Panc1 (cell line): ENCODE results near the gene CEP63. TPM values are rescaled to one million over a fixed set of nuclear protein-coding genes. Genes with fewer than 3 reads are reported as not detected.

Experiments used
- ATAC-seq: fragments of 200-7000 bp; cut with Tn5 transposase; 2 replicates; pipeline ENCODE4 v1.9.1; 2020; ENCODE audit warnings: mild to moderate bottlenecking, moderate library complexity
- BruUV-seq: library from RNA; stranded (reverse); fragments of 400-500 nt; replicated peaks from 2 replicates; lab custom pipeline; 2021; lab: Mats Ljungman, UMichigan
- CTCF ChIA-PET: fragments of 300-600 bp; sonication (Branson Sonifier 250); formaldehyde crosslinking; loops from one replicate; lab custom pipeline; 2022; ENCODE audit warnings: antibody characterized with exemption; lab: Charles Lee
- POLR2A ChIA-PET: fragments of 300-600 bp; sonication (Branson Sonifier 250); formaldehyde crosslinking; loops from one replicate; lab custom pipeline; 2022; ENCODE audit warnings: antibody characterized with exemption; lab: Charles Lee
- DNase-seq: peaks from one replicate; pipeline ENCODE4 v3.0.0-alpha.2; 2010; ENCODE audit warnings: low read depth, low spot score
- H3K27ac ChIP-seq: 2 replicates; pipeline ENCODE4 v1.5.1; 2011; ENCODE audit warnings: mild to moderate bottlenecking, low read length, inconsistent platforms
- H3K27me3 ChIP-seq: fragments of 200-500 bp; sonication (Bioruptor generic); 2 replicates; pipeline ENCODE4 v1.6.0; 2014; ENCODE audit warnings: low read length, inconsistent platforms; ENCODE audit not compliant: control insufficient read depth, insufficient read depth
- H3K36me3 ChIP-seq: fragments of 200-500 bp; sonication (Bioruptor generic); 2 replicates; pipeline ENCODE4 v1.5.1; 2014; ENCODE audit warnings: inconsistent platforms, mild to moderate bottlenecking, low read length, moderate library complexity; ENCODE audit not compliant: control insufficient read depth, insufficient read depth
- H3K4me1 ChIP-seq: 2 replicates; pipeline ENCODE4 v1.5.1; 2011; ENCODE audit warnings: inconsistent platforms, mild to moderate bottlenecking, low read length, moderate library complexity; ENCODE audit not compliant: control insufficient read depth, insufficient read depth
- H3K4me3 ChIP-seq, 2 experiments: 2 replicates each; pipeline ENCODE4 v1.5.1; 2011 to 2012; ENCODE audit warnings: low read depth in 2 of 2, low read length in 2 of 2, mild to moderate bottlenecking in 2 of 2, inconsistent platforms in 1 of 2, moderate library complexity in 1 of 2
- H3K9me3 ChIP-seq: fragments of 200-500 bp; sonication (Bioruptor generic); 2 replicates; pipeline ENCODE4 v1.5.1; 2014; ENCODE audit warnings: low read depth, mild to moderate bottlenecking, inconsistent platforms, low read length, moderate library complexity; ENCODE audit not compliant: control insufficient read depth, insufficient read depth
- POLR2AphosphoS5 ChIP-seq: IDR thresholded peaks from 2 replicates; pipeline ENCODE4 v1.6.1; 2012; ENCODE audit warnings: mild to moderate bottlenecking, low read depth, low read length, moderate library complexity
- SIN3A ChIP-seq: IDR thresholded peaks from 2 replicates; pipeline ENCODE4 v1.6.1; 2012; ENCODE audit warnings: low read depth, mild to moderate bottlenecking, low read length, moderate library complexity, borderline replicate concordance; ENCODE audit not compliant: insufficient read depth
- TCF7L2 ChIP-seq: IDR thresholded peaks from 2 replicates; pipeline ENCODE4 v1.6.1; 2011; ENCODE audit warnings: mild to moderate bottlenecking, low read depth, low read length, inconsistent platforms
- in situ Hi-C: cut with HindIII; loops from 2 replicates; pipeline ENCODE4 v1.10.0; 2016; ENCODE audit warnings: low sequenced_read_pairs, low pct_unique_long_range_greater_than_20kb
- intact Hi-C: fragments of 100-400 bp; cut with micrococcal nuclease; formaldehyde crosslinking; loops from one replicate; pipeline ENCODE4 v1.10.0; 2022; ENCODE audit not compliant: unreplicated experiment
- total RNA-seq: library from RNA; stranded (reverse); gene quantifications from one replicate; pipeline ENCODE4 v1.2.1, GENCODE V29; 2021; ENCODE audit not compliant: unreplicated experiment
- TF ChIP-seq, protein P1 (sequence below), 2 experiments: IDR thresholded peaks; 2 replicates each; pipeline ENCODE4 v1.6.1; 2011 to 2012; ENCODE audit warnings: low read depth in 2 of 2, control low read depth in 1 of 2, low read length in 1 of 2, mild to moderate bottlenecking in 1 of 2, moderate library complexity in 1 of 2; ENCODE audit not compliant: insufficient read depth in 1 of 2
- TF ChIP-seq, protein P2 (sequence below): fragments of 450-650 bp; IDR thresholded peaks from 2 replicates; pipeline ENCODE4 v1.5.1; 2017; ENCODE audit warnings: mild to moderate bottlenecking

CEP63 gene
- total RNA-seq, 1 experiment from 2014 or later = 30.5 TPM

DNA sequence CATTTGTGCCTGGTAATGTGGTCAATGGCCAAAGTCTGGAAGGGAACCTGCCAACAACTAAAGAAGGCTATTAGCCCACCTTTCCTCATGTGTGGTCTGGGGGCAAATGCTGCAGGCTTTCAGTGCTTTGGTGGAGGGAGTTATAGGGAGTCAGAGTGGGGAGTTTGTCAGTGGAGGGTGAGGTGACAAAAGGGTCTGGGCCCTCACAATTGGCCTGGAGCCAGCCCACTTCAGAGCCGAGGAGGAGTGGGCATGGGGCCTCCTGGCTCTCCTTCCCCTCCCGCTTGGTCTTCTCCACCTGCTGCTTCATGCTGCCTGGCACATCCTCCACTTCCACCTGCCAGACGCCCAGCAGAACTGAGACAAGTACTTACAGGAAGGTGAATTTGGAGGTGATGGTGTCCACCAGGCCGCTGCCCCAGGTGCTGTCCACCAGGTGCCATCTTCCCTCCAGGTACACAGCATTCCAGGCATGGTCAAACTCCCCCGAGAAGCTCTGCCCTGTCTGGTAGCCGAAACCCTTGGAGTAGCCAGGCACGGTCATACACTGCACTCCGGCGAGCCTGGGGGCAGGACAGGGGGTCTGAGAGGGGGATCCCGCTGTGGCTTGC, 124.1 kb downstream of the CEP63 start:
- no peak overlapping the region for H3K4me3 ChIP-seq
- in situ Hi-C loops (no loop called here), intact Hi-C loops (loop anchor here (10.0 kb wide), 1 partner anchor 895 kb away; no protein-coding TSS in a partner anchor)
- BruUV-seq = no TSS peak
- no peaks in the 10 kb centered on the region for H3K4me1 ChIP-seq
- DNase-seq (no peak), ATAC-seq (no peak)
- ChIA-PET POLR2A (no interaction called here), CTCF (no interaction called here)
- peaks cover 3% of the 10 kb centered on the region for H3K27me3 ChIP-seq
- TF ChIP-seq, protein P1, sequence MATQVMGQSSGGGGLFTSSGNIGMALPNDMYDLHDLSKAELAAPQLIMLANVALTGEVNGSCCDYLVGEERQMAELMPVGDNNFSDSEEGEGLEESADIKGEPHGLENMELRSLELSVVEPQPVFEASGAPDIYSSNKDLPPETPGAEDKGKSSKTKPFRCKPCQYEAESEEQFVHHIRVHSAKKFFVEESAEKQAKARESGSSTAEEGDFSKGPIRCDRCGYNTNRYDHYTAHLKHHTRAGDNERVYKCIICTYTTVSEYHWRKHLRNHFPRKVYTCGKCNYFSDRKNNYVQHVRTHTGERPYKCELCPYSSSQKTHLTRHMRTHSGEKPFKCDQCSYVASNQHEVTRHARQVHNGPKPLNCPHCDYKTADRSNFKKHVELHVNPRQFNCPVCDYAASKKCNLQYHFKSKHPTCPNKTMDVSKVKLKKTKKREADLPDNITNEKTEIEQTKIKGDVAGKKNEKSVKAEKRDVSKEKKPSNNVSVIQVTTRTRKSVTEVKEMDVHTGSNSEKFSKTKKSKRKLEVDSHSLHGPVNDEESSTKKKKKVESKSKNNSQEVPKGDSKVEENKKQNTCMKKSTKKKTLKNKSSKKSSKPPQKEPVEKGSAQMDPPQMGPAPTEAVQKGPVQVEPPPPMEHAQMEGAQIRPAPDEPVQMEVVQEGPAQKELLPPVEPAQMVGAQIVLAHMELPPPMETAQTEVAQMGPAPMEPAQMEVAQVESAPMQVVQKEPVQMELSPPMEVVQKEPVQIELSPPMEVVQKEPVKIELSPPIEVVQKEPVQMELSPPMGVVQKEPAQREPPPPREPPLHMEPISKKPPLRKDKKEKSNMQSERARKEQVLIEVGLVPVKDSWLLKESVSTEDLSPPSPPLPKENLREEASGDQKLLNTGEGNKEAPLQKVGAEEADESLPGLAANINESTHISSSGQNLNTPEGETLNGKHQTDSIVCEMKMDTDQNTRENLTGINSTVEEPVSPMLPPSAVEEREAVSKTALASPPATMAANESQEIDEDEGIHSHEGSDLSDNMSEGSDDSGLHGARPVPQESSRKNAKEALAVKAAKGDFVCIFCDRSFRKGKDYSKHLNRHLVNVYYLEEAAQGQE (IDR thresholded peaks at IDR 0.05; ENCODE audit: insufficient read depth in 1 of 2, low read depth in 2 of 2, low read length in 1 of 2) = no peak
- TF ChIP-seq, protein P2, sequence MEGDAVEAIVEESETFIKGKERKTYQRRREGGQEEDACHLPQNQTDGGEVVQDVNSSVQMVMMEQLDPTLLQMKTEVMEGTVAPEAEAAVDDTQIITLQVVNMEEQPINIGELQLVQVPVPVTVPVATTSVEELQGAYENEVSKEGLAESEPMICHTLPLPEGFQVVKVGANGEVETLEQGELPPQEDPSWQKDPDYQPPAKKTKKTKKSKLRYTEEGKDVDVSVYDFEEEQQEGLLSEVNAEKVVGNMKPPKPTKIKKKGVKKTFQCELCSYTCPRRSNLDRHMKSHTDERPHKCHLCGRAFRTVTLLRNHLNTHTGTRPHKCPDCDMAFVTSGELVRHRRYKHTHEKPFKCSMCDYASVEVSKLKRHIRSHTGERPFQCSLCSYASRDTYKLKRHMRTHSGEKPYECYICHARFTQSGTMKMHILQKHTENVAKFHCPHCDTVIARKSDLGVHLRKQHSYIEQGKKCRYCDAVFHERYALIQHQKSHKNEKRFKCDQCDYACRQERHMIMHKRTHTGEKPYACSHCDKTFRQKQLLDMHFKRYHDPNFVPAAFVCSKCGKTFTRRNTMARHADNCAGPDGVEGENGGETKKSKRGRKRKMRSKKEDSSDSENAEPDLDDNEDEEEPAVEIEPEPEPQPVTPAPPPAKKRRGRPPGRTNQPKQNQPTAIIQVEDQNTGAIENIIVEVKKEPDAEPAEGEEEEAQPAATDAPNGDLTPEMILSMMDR = no peak
- TF ChIP-seq POLR2AphosphoS5 (no peak), SIN3A (no peak), TCF7L2 (no peak)
- H3K9me3 ChIP-seq = no peaks in the 10 kb centered on the region
- H3K36me3 ChIP-seq = no peaks in the 10 kb centered on the region
- H3K27ac ChIP-seq = no peak overlapping the region

DNA sequence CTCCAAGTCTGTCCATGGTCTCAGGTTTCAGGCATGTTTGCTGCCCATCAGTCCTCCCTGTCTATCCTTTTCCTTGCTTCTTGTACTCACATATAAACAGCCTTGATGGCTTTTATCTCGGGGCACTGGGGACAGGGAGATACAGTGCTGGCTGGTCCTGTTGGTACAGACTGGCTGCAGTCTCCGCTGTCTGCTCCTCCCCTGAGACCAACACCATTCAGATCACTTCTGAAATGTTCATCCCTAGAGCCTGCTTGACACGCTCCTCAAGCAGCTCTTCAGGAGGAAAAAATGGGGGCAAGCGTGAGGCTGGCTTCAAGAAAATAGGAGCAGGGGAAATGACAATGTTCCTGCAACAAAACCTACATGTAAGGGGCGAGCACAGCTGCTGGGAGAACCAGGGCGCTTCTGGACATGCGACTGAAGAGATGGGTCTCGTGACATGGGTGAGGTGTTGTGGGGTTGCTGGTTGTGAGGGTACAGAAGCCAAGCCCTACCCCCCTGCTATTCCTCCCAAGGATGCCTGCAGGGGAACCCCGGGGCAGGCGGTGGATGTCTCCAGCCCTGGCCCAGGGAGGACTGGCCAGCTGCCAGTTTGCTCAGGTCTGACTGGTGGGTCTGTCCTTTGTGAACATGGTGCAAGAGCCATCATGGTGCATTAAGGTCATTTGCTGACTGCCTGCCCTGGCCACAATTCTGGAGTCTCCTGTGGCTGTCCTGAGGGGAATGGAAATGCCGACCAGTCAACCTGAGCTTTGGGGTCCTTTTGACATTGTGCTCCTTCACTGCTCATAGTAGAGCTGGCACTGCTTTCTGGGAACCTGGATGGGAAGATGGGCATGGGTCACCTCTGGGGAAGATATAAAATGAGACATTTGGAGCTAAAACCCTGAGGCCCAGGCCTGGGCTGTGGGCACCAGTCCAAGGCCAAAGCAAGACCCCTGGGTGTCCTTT, 124.9 kb downstream of the CEP63 start:
- in situ Hi-C loops = no loop called here
- intact Hi-C loops = no loop called here
- Histone ChIP-seq H3K36me3 (no peaks in the 10 kb centered on the region), H3K4me1 (no peaks in the 10 kb centered on the region), H3K27me3 (peaks cover 3% of the 10 kb centered on the region), H3K9me3 (no peaks in the 10 kb centered on the region), H3K4me3 (no peak overlapping the region), H3K27ac (no peak overlapping the region)
- CTCF ChIA-PET = no interaction called here
- TF ChIP-seq, protein P2 = no peak
- TF ChIP-seq, protein P1 (IDR thresholded peaks at IDR 0.05; ENCODE audit: insufficient read depth in 1 of 2, low read depth in 2 of 2, low read length in 1 of 2) = no peak
- TF ChIP-seq TCF7L2 (no peak), SIN3A (no peak), POLR2AphosphoS5 (no peak)
- DNase-seq = no peak
- no peak for ATAC-seq
- BruUV-seq = no TSS peak
- POLR2A ChIA-PET = no interaction called here
